DOHH2 (cell line): ENCODE measurements around the gene ZC3H4.

ENCODE experiments used
- EZH2phosphoT487 ChIP-seq: fragments of 200-600 bp; sonication (generic); IDR thresholded peaks from 2 replicates; pipeline ENCODE4 v1.6.1; 2017; ENCODE audit warnings: borderline replicate concordance, mild to moderate bottlenecking, antibody characterized with exemption, low read length, moderate library complexity, mixed read lengths
- TF ChIP-seq, protein P1 (sequence below): fragments of 200-600 bp; sonication (generic); IDR thresholded peaks from one replicate; pipeline ENCODE4 v1.5.1; 2014; ENCODE audit warnings: antibody characterized with exemption, mild to moderate bottlenecking, low read depth, low read length; ENCODE audit not compliant: poor library complexity, severe bottlenecking

DNA sequence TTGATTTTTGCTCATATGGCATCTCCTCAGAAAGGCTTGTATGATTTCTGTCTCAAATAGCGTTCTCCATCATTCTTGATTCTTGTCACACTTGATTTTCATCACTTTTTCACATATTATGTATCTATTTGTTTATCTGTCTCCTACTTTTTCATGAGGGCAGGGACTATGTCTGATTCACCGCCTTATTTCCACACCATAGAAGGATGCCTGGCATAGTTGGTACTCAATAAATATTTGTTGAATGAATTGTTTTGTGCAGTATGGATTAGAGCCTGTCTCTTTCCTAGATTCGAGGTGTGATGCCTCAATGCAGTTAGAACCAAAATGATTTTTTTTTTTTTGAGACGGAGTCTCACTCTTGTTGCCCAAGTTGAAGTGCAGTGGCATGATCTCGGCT lies 29.2 kb upstream of the ZC3H4 start:
- TF ChIP-seq, protein P1, sequence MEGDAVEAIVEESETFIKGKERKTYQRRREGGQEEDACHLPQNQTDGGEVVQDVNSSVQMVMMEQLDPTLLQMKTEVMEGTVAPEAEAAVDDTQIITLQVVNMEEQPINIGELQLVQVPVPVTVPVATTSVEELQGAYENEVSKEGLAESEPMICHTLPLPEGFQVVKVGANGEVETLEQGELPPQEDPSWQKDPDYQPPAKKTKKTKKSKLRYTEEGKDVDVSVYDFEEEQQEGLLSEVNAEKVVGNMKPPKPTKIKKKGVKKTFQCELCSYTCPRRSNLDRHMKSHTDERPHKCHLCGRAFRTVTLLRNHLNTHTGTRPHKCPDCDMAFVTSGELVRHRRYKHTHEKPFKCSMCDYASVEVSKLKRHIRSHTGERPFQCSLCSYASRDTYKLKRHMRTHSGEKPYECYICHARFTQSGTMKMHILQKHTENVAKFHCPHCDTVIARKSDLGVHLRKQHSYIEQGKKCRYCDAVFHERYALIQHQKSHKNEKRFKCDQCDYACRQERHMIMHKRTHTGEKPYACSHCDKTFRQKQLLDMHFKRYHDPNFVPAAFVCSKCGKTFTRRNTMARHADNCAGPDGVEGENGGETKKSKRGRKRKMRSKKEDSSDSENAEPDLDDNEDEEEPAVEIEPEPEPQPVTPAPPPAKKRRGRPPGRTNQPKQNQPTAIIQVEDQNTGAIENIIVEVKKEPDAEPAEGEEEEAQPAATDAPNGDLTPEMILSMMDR: no peak
- TF ChIP-seq EZH2phosphoT487: no peak
